Keratinocyte (primary cell): ENCODE results near the gene OPN5. TPM values are rescaled to one million over a fixed set of nuclear protein-coding genes. Genes with fewer than 3 reads are reported as not detected.
A peak's percentile ranks its signal among the peaks of the same experiment; 100 is the strongest.

Experiments
- DNase-seq: peaks from one replicate; pipeline ENCODE4 v3.0.0-alpha.2; 2011; ENCODE audit warnings: low read depth, missing footprints, low spot score
- FAIRE-seq: peaks from 2 replicates; lab custom pipeline; 2011; peaks lifted over from hg19 to GRCh38; lab: Jason Lieb, UNC
- H2AFZ ChIP-seq: 2 replicates; pipeline ENCODE4 v1.6.0; 2012; ENCODE audit warnings: low read length, control low read depth, inconsistent platforms; ENCODE audit not compliant: control insufficient read depth
- H3K27ac ChIP-seq: 2 replicates; pipeline ENCODE4 v1.5.1; 2011; ENCODE audit warnings: low read length; ENCODE audit not compliant: control insufficient read depth, insufficient read depth
- H3K27me3 ChIP-seq: 3 replicates; pipeline ENCODE4 v1.6.0; 2011; ENCODE audit warnings: low read length; ENCODE audit not compliant: control insufficient read depth, insufficient read depth; ENCODE audit errors: extremely low read depth
- H3K36me3 ChIP-seq, 2 experiments: 2 replicates in 1 of 2; 3 replicates in 1 of 2; pipeline ENCODE4 v1.5.1; 2011; ENCODE audit warnings: low read length in 2 of 2, mild to moderate bottlenecking in 1 of 2; ENCODE audit not compliant: control insufficient read depth in 2 of 2, insufficient read depth in 2 of 2; ENCODE audit errors: extremely low read depth in 1 of 2
- H3K4me1 ChIP-seq: 3 replicates; pipeline ENCODE4 v1.5.1; 2011; ENCODE audit warnings: low read length; ENCODE audit not compliant: control insufficient read depth, insufficient read depth; ENCODE audit errors: extremely low read depth
- H3K4me2 ChIP-seq: 3 replicates; pipeline ENCODE4 v1.6.0; 2011; ENCODE audit warnings: low read depth, low read length; ENCODE audit not compliant: control insufficient read depth, insufficient read depth; ENCODE audit errors: extremely low read depth
- H3K4me3 ChIP-seq, 3 experiments: fragments of 200-600 bp in 1 of 3; sonication (generic) in 1 of 3; 2 replicates in 2 of 3; 3 replicates in 1 of 3; pipeline ENCODE4 v1.5.1; 2011 to 2016; ENCODE audit warnings: low read length in 3 of 3, mild to moderate bottlenecking in 3 of 3, control low read depth in 2 of 3, inconsistent platforms in 1 of 3, low read depth in 1 of 3, mixed read lengths in 1 of 3, mixed run types in 1 of 3, moderate library complexity in 1 of 3; ENCODE audit not compliant: control insufficient read depth in 2 of 3, insufficient read depth in 2 of 3; ENCODE audit errors: extremely low read depth in 1 of 3
- H3K79me2 ChIP-seq: 2 replicates; pipeline ENCODE4 v1.6.0; 2012; ENCODE audit warnings: low read length; ENCODE audit not compliant: control insufficient read depth, insufficient read depth
- H3K9ac ChIP-seq: 3 replicates; pipeline ENCODE4 v1.6.0; 2011; ENCODE audit warnings: low read length; ENCODE audit not compliant: control insufficient read depth, insufficient read depth; ENCODE audit errors: extremely low read depth
- H3K9me1 ChIP-seq: 3 replicates; pipeline ENCODE4 v1.6.0; 2011; ENCODE audit warnings: low read length; ENCODE audit not compliant: control insufficient read depth, insufficient read depth; ENCODE audit errors: extremely low read depth
- H3K9me3 ChIP-seq: 2 replicates; pipeline ENCODE4 v1.5.1; 2012; ENCODE audit warnings: low read depth, low read length; ENCODE audit not compliant: control insufficient read depth
- H4K20me1 ChIP-seq: 3 replicates; pipeline ENCODE4 v1.6.0; 2011; ENCODE audit warnings: low read length; ENCODE audit not compliant: control insufficient read depth, insufficient read depth; ENCODE audit errors: extremely low read depth
- CTCF ChIP-seq, 3 experiments: IDR thresholded peaks in 1 of 3; conservative IDR thresholded peaks in 1 of 3; optimal IDR thresholded peaks in 1 of 3; 2 replicates in 2 of 3; 3 replicates in 1 of 3; pipeline versions ENCODE3 to v1.5.1; 2011; ENCODE audit warnings: low read length in 3 of 3, mild to moderate bottlenecking in 3 of 3, moderate library complexity in 2 of 3, control low read depth in 1 of 3, inconsistent platforms in 1 of 3; ENCODE audit not compliant: insufficient read depth in 2 of 3; ENCODE audit errors: extremely low read depth in 1 of 3
- EZH2 ChIP-seq: IDR thresholded peaks from one replicate; pipeline ENCODE4 v1.6.1; 2012; ENCODE audit warnings: inconsistent platforms, mild to moderate bottlenecking, low read length, moderate library complexity
- dilution Hi-C: fragments of 300-500 bp; cut with MboI; formaldehyde crosslinking; loops from one replicate; pipeline ENCODE4 v1.7.0; 2020; ENCODE audit warnings: low sequenced_read_pairs; ENCODE audit not compliant: extremely low pct_ligation_motif_present
- polyA plus RNA-seq, 5 experiments: library from polyadenylated mRNA; depleted of rRNA in 3 of 5; stranded (reverse) in 3 of 5; stranded (forward) in 1 of 5; unstranded in 1 of 5; fragments of >200 nt; gene quantifications; 1 replicate in 1 of 5; 2 replicates in 3 of 5; 3 replicates in 1 of 5; pipeline versions ENCODE4 v1.2.1 to v1.2.3, GENCODE V29; 2011 to 2012; ENCODE audit warnings: missing spikeins in 2 of 5, low read depth in 1 of 5, low replicate concordance in 1 of 5

The OPN5 gene
- polyA plus RNA-seq, 1 donor (not counting 4 experiments of a cell fraction or from before 2014, with no cell fraction given) = not detected

GRCh38 chr6:47854971-47855370 is 73.1 kb downstream of the OPN5 start:
- peaks cover 23% of the 10 kb centered on the region for H3K4me1 ChIP-seq
- no peaks in the 10 kb centered on the region for H3K79me2 ChIP-seq
- DNase-seq = no peak
- no peak overlapping the region for H3K9ac ChIP-seq
- peak; percentile 83 for FAIRE-seq
- H3K4me3 ChIP-seq = no peak overlapping the region
- H3K9me1 ChIP-seq = no peaks in the 10 kb centered on the region
- no peak overlapping the region for H3K27ac ChIP-seq
- H3K4me2 ChIP-seq = no peak overlapping the region
- dilution Hi-C loops = no loop called here
- H2AFZ ChIP-seq = no peak overlapping the region
- no peaks in the 10 kb centered on the region for H3K27me3 ChIP-seq
- no peaks in the 10 kb centered on the region for H3K9me3 ChIP-seq
- H3K36me3 ChIP-seq = no peaks in the 10 kb centered on the region
- TF ChIP-seq CTCF (optimal IDR thresholded peaks at IDR 0.05 in 1 of 3, IDR thresholded peaks at IDR 0.05 in 1 of 3, conservative IDR thresholded peaks at IDR 0.05 in 1 of 3; ENCODE audit: extremely low read depth in 1 of 3, insufficient read depth in 2 of 3, low read length in 3 of 3) = no peak
- TF ChIP-seq EZH2 = no peak
- H4K20me1 ChIP-seq = no peaks in the 10 kb centered on the region

- Histone ChIP-seq H4K20me1 (no peaks in the 10 kb centered on the region), H3K4me2 (no peak overlapping the region), H3K27me3 (no peaks in the 10 kb centered on the region), H3K4me3 (no peak overlapping the region), H3K4me1 (peaks cover 8% of the 10 kb centered on the region), H3K27ac (no peak overlapping the region), H3K79me2 (no peaks in the 10 kb centered on the region), H3K36me3 (no peaks in the 10 kb centered on the region), H2AFZ (no peak overlapping the region), H3K9ac (no peak overlapping the region), H3K9me3 (no peaks in the 10 kb centered on the region), H3K9me1 (no peaks in the 10 kb centered on the region)
- DNase-seq (no peak), FAIRE-seq (no peak)
- dilution Hi-C loops = no loop called here
- TF ChIP-seq CTCF (optimal IDR thresholded peaks at IDR 0.05 in 1 of 3, IDR thresholded peaks at IDR 0.05 in 1 of 3, conservative IDR thresholded peaks at IDR 0.05 in 1 of 3; ENCODE audit: extremely low read depth in 1 of 3, insufficient read depth in 2 of 3, low read length in 3 of 3) = no peak
- TF ChIP-seq EZH2 = no peak
Observed at GRCh38 chr6:47859175-47859574, 77.3 kb downstream of the OPN5 start.
